Smooth muscle cell (in vitro differentiated cells): ENCODE measurements around the gene CHRNA9. TPM values are rescaled to one million over a fixed set of nuclear protein-coding genes. Genes with fewer than 3 reads are reported as not detected.
A peak's percentile ranks its signal among the peaks of the same experiment; 100 is the strongest.

Experiments used
- DNase-seq: peaks from one replicate; lab custom pipeline; 2025; ENCODE audit not compliant: unreplicated experiment; lab: John Stamatoyannopoulos, UW
- H2AFZ ChIP-seq: fragments of 200-600 bp; sonication (generic); 2 replicates; pipeline ENCODE4 v1.6.0; 2016; ENCODE audit warnings: antibody characterized with exemption, low read depth, mild to moderate bottlenecking
- H3F3A ChIP-seq: fragments of 200-600 bp; sonication (generic); 2 replicates; pipeline ENCODE4 v1.6.0; 2017; ENCODE audit warnings: antibody characterized with exemption, low read depth
- H3K27ac ChIP-seq: fragments of 200-600 bp; sonication (generic); 2 replicates; pipeline ENCODE4 v1.5.1; 2016; ENCODE audit warnings: low read depth, mild to moderate bottlenecking
- H3K27me3 ChIP-seq: fragments of 200-600 bp; sonication (generic); 2 replicates; pipeline ENCODE4 v1.6.1; 2016; ENCODE audit warnings: low read depth, mild to moderate bottlenecking
- H3K36me3 ChIP-seq: fragments of 200-600 bp; sonication (generic); 2 replicates; pipeline ENCODE4 v1.5.1; 2016; ENCODE audit warnings: low read depth
- H3K4me1 ChIP-seq: fragments of 200-600 bp; sonication (generic); 2 replicates; pipeline ENCODE4 v1.5.1; 2016; ENCODE audit warnings: low read depth
- H3K4me2 ChIP-seq: fragments of 200-600 bp; sonication (generic); 2 replicates; pipeline ENCODE4 v1.6.0; 2016; ENCODE audit warnings: mild to moderate bottlenecking
- H3K4me3 ChIP-seq: fragments of 200-600 bp; sonication (generic); 2 replicates; pipeline ENCODE4 v1.5.1; 2016; ENCODE audit warnings: mild to moderate bottlenecking
- H3K79me2 ChIP-seq: fragments of 200-600 bp; sonication (generic); 2 replicates; pipeline ENCODE4 v1.6.0; 2016; ENCODE audit warnings: low read depth, mild to moderate bottlenecking
- H3K9ac ChIP-seq: fragments of 200-600 bp; sonication (generic); 2 replicates; pipeline ENCODE4 v1.6.0; 2016; ENCODE audit warnings: low read depth
- H3K9me3 ChIP-seq: fragments of 200-600 bp; sonication (generic); replicated peaks from 2 replicates; pipeline ENCODE4 v1.5.1; 2016; ENCODE audit warnings: low read depth
- H4K20me1 ChIP-seq: fragments of 200-600 bp; sonication (generic); 2 replicates; pipeline ENCODE4 v1.6.0; 2016; ENCODE audit warnings: low read depth
- WGBS: methylation state at CpG from one replicate; pipeline ENCODE4 v1.1.7; 2016; ENCODE audit warnings: low lambda C conversion rate; 5-methylcytosine and 5-hydroxymethylcytosine counted together
- polyA plus RNA-seq: library from polyadenylated mRNA; unstranded; fragments of >200 nt; fragmentation: Nextera tagmentation; extraction: Ambion mirVana; gene quantifications from 2 replicates; pipeline ENCODE4 v1.2.1, GENCODE V29; 2016
- total RNA-seq: library from RNA; depleted of rRNA; stranded (reverse); fragments of >200 nt; gene quantifications from 2 replicates; pipeline ENCODE4 v1.2.3, GENCODE V29; 2014
- TF ChIP-seq, protein P1 (sequence below): fragments of 200-600 bp; sonication (generic); IDR thresholded peaks from 2 replicates; pipeline ENCODE4 v1.5.1; 2017; ENCODE audit warnings: borderline replicate concordance, mild to moderate bottlenecking, antibody characterized with exemption; ENCODE audit not compliant: insufficient read depth, poor library complexity, severe bottlenecking

CHRNA9 gene
- total and polyA plus RNA-seq, 2 experiments from 2014 or later, result 2.4 to 15.8 TPM

DNA sequence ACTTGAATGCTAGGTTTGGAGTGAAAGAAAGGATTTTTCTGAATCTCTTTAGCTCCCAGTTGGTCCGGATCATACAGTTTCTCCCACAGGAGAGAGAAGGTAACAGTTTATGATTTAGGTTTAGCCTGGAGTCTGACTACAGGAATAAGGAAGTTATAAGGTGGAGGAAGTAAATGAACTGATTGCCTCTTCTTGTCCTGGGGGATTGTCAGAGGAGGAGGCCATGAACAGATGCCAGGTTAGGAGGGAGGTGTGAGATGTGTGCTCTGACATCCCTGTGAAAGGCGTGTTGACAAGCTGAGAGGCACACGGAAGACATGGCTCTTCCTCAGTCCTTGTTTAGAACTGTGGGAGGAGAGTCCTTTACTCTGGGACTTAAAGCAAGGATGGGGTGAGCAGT, 64.4 kb downstream of the CHRNA9 start:
- H3K27ac ChIP-seq, result no peak overlapping the region
- H3K4me1 ChIP-seq, result peaks cover 7% of the 10 kb centered on the region
- no peak overlapping the region for H3K4me2 ChIP-seq
- no peak overlapping the region for H3K4me3 ChIP-seq
- no peaks in the 10 kb centered on the region for H3K79me2 ChIP-seq
- H3K9ac ChIP-seq, result no peak overlapping the region
- H3F3A ChIP-seq, result peaks cover 24% of the 10 kb centered on the region
- no peaks in the 10 kb centered on the region for H3K27me3 ChIP-seq
- H2AFZ ChIP-seq, result no peak overlapping the region
- 94% methylated on average over 3 of the region's 3 CpGs for WGBS
- H4K20me1 ChIP-seq, result no peaks in the 10 kb centered on the region
- DNase-seq, result no peak
- TF ChIP-seq, protein P1, sequence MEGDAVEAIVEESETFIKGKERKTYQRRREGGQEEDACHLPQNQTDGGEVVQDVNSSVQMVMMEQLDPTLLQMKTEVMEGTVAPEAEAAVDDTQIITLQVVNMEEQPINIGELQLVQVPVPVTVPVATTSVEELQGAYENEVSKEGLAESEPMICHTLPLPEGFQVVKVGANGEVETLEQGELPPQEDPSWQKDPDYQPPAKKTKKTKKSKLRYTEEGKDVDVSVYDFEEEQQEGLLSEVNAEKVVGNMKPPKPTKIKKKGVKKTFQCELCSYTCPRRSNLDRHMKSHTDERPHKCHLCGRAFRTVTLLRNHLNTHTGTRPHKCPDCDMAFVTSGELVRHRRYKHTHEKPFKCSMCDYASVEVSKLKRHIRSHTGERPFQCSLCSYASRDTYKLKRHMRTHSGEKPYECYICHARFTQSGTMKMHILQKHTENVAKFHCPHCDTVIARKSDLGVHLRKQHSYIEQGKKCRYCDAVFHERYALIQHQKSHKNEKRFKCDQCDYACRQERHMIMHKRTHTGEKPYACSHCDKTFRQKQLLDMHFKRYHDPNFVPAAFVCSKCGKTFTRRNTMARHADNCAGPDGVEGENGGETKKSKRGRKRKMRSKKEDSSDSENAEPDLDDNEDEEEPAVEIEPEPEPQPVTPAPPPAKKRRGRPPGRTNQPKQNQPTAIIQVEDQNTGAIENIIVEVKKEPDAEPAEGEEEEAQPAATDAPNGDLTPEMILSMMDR, result no peak
- no peaks in the 10 kb centered on the region for H3K36me3 ChIP-seq
- H3K9me3 ChIP-seq, result no peaks in the 10 kb centered on the region

DNA sequence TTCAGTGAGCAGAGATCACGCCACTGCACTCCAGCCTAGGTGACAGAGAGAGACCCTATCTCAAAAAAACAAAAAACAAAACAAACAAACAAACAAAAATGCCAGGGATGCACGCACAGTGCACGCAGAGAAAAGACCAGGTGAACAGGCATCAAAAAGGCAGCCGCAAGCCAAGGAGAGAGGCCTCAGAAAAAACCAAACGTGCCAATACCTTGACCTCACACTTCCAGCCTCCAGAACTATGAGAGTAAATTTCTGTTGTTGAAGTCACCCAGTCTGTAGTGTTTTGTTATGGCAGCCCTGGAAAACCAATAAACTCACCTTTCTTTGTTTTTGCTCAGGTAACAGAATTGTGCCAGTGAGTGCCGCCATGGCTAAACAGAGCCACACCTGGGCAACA, 66.0 kb downstream of the CHRNA9 start:
- TF ChIP-seq, protein P1, result no peak
- no peaks in the 10 kb centered on the region for H3K9me3 ChIP-seq
- H3K27ac ChIP-seq, result no peak overlapping the region
- no peaks in the 10 kb centered on the region for H3K27me3 ChIP-seq
- no peaks in the 10 kb centered on the region for H3K36me3 ChIP-seq
- H3K79me2 ChIP-seq, result no peaks in the 10 kb centered on the region
- peaks cover 24% of the 10 kb centered on the region for H3F3A ChIP-seq
- H3K4me2 ChIP-seq, result no peak overlapping the region
- WGBS, result 98% methylated on average over 6 of the region's 6 CpGs
- DNase-seq, result no peak
- no peak overlapping the region for H2AFZ ChIP-seq
- H4K20me1 ChIP-seq, result no peaks in the 10 kb centered on the region
- H3K4me3 ChIP-seq, result no peak overlapping the region
- no peak overlapping the region for H3K9ac ChIP-seq
- H3K4me1 ChIP-seq, result peaks cover 11% of the 10 kb centered on the region

DNA sequence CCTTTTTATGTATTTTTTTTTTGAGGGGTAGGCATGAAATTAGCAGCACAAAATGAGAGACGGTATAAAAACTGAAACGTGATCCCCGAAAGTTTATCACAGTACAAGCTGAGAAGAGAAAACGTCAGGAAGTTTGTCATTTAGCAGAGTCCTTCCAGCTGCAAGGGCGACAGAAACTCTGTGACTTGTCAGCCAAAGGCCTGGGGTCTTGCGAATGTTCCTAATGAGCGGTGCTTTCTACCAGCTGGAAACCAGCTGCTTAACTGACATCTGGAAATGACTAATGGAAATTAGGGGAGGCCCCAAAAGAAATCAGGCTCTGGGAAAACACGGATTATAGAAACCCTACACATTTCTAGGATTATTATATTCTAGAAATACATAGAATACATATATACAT, 66.5 kb downstream of the CHRNA9 start:
- no peak for DNase-seq
- 21% methylated on average over 8 of the region's 8 CpGs for WGBS

DNA sequence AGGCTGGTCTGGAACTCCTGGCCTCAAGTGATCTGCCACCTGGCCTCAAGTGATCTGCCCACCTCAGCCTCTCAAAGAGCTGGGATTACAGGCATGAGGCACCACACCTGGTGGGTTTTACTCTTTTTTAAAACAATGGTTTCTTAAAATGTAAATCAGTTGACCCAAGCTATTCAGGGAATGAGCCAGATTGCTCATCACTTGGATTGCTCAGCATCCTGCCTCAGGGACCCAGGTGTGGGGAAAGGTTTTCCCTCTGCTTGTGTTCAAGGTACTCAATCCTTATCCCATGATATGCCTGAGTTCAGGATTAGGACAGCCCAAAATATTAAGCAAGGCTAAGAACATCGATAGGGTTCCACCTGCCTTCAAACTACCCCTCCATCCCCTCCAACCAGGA, 67.4 kb downstream of the CHRNA9 start:
- Histone ChIP-seq H3K27me3 (no peaks in the 10 kb centered on the region), H3K4me2 (peak overlapping the region; percentile 46), H3F3A (peaks cover 20% of the 10 kb centered on the region), H3K79me2 (no peaks in the 10 kb centered on the region), H3K27ac (peak overlapping the region; percentile 19), H2AFZ (no peak overlapping the region), H4K20me1 (no peaks in the 10 kb centered on the region), H3K9ac (no peak overlapping the region), H3K36me3 (no peaks in the 10 kb centered on the region), H3K4me1 (peaks cover 5% of the 10 kb centered on the region), H3K4me3 (no peak overlapping the region), H3K9me3 (no peaks in the 10 kb centered on the region)
- DNase-seq, result no peak
- TF ChIP-seq, protein P1, result no peak
- WGBS, result 88% methylated on average over 1 of the region's 1 CpG

More for the DNA sequence above, 66.5 kb downstream of the CHRNA9 start:
- H4K20me1 ChIP-seq, result no peaks in the 10 kb centered on the region
- no peak overlapping the region for H3K27ac ChIP-seq
- no peaks in the 10 kb centered on the region for H3K9me3 ChIP-seq
- TF ChIP-seq, protein P1, result no peak
- H3K9ac ChIP-seq, result no peak overlapping the region
- H3K4me3 ChIP-seq, result no peak overlapping the region
- no peaks in the 10 kb centered on the region for H3K36me3 ChIP-seq
- H2AFZ ChIP-seq, result no peak overlapping the region
- H3K79me2 ChIP-seq, result no peaks in the 10 kb centered on the region
- H3K4me2 ChIP-seq, result no peak overlapping the region
- peaks cover 20% of the 10 kb centered on the region for H3F3A ChIP-seq
- peaks cover 5% of the 10 kb centered on the region for H3K4me1 ChIP-seq
- no peaks in the 10 kb centered on the region for H3K27me3 ChIP-seq
